OCI-LY1 (cell line): ENCODE data around the gene BEND6.
"Not testable (repeated sequence)": the region's sequence is repeated elsewhere in the genome, so short reads cannot be mapped to it uniquely, and the experiment has no call there.

ENCODE experiments used
- EZH2 ChIP-seq: fragments of 200-600 bp; sonication (generic), shearing (Covaris generic); IDR thresholded peaks from 2 replicates; pipeline ENCODE4 v1.8.0; 2017; ENCODE audit warnings: borderline replicate concordance, mixed run types, mild to moderate bottlenecking, antibody characterized with exemption, low read length, moderate library complexity, mixed read lengths
- TF ChIP-seq, protein P1 (sequence below): fragments of 200-600 bp; sonication (generic), shearing (Covaris generic); IDR thresholded peaks from 2 replicates; pipeline ENCODE4 v1.5.1; 2017; ENCODE audit warnings: mild to moderate bottlenecking, antibody characterized with exemption, low read length, moderate library complexity, mixed read lengths

DNA sequence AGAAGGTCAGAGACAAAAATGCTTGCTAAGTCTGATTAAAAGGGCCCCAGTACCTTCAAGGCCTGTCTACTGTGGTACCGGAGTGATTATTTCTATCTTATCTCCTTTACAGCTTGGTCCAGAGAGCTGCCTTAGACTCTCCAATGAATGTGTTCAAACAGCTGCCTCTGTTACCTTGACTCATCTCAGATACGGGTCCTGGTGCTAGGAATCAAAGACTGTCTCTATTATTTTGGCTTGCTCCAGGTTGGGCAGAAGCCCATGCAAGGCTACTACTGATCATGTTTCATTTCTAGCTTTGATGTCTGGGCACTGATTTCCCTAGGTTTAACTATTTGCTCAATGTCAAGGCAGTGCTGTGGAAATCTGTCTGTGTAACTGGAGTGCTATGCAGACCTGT lies 53.2 kb downstream of the BEND6 start:
- TF ChIP-seq, protein P1, sequence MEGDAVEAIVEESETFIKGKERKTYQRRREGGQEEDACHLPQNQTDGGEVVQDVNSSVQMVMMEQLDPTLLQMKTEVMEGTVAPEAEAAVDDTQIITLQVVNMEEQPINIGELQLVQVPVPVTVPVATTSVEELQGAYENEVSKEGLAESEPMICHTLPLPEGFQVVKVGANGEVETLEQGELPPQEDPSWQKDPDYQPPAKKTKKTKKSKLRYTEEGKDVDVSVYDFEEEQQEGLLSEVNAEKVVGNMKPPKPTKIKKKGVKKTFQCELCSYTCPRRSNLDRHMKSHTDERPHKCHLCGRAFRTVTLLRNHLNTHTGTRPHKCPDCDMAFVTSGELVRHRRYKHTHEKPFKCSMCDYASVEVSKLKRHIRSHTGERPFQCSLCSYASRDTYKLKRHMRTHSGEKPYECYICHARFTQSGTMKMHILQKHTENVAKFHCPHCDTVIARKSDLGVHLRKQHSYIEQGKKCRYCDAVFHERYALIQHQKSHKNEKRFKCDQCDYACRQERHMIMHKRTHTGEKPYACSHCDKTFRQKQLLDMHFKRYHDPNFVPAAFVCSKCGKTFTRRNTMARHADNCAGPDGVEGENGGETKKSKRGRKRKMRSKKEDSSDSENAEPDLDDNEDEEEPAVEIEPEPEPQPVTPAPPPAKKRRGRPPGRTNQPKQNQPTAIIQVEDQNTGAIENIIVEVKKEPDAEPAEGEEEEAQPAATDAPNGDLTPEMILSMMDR, result not testable (repeated sequence)
- TF ChIP-seq EZH2, result not testable (repeated sequence)
